ENCODE data around the gene MICU1. TPM values are rescaled to one million over a fixed set of nuclear protein-coding genes. Genes with fewer than 3 reads are reported as not detected.

The MICU1 gene
- polyA plus RNA-seq, 1 donor (not counting 4 experiments of a cell fraction or from before 2014, with no cell fraction given) = 19.4 TPM

GRCh38 chr10:72417971-72418370 is 207.9 kb downstream of the MICU1 start:
- Histone ChIP-seq H3K4me3 (ENCODE audit: control insufficient read depth in 2 of 3, extremely low read depth in 1 of 3, insufficient read depth in 2 of 3, low read depth in 1 of 3, low read length in 3 of 3) (no peak overlapping the region), H3K79me2 (ENCODE audit: control insufficient read depth, insufficient read depth, low read length) (no peaks in the 10 kb centered on the region), H2AFZ (ENCODE audit: control insufficient read depth, low read length) (no peak overlapping the region), H3K4me1 (ENCODE audit: control insufficient read depth, extremely low read depth, insufficient read depth, low read length) (no peaks in the 10 kb centered on the region), H3K27me3 (ENCODE audit: control insufficient read depth, extremely low read depth, insufficient read depth, low read length) (no peaks in the 10 kb centered on the region), H3K9ac (ENCODE audit: control insufficient read depth, extremely low read depth, insufficient read depth, low read length) (no peak overlapping the region), H3K9me3 (ENCODE audit: control insufficient read depth, low read depth, low read length) (no peaks in the 10 kb centered on the region), H3K9me1 (ENCODE audit: control insufficient read depth, extremely low read depth, insufficient read depth, low read length) (no peaks in the 10 kb centered on the region), H4K20me1 (ENCODE audit: control insufficient read depth, extremely low read depth, insufficient read depth, low read length) (no peaks in the 10 kb centered on the region), H3K27ac (ENCODE audit: control insufficient read depth, insufficient read depth, low read length) (no peak overlapping the region), H3K4me2 (ENCODE audit: control insufficient read depth, extremely low read depth, insufficient read depth, low read depth, low read length) (no peak overlapping the region), H3K36me3 (ENCODE audit: control insufficient read depth in 2 of 2, extremely low read depth in 1 of 2, insufficient read depth in 2 of 2, low read length in 2 of 2) (peaks cover 0 to 4% of the 10 kb centered on the region in 2 experiments)
- dilution Hi-C loops (cut with MboI; ENCODE audit: extremely low pct_ligation_motif_present, low sequenced_read_pairs) = no loop called here
- FAIRE-seq = no peak
- DNase-seq (ENCODE audit: low read depth, low spot score) = no peak
- TF ChIP-seq EZH2 (IDR thresholded peaks at IDR 0.05; ENCODE audit: low read length) = no peak
- TF ChIP-seq CTCF (optimal IDR thresholded peaks at IDR 0.05 in 1 of 3, IDR thresholded peaks at IDR 0.05 in 1 of 3, conservative IDR thresholded peaks at IDR 0.05 in 1 of 3; ENCODE audit: extremely low read depth in 1 of 3, insufficient read depth in 2 of 3, low read length in 3 of 3) = no peak

- Histone ChIP-seq H3K36me3 (ENCODE audit: control insufficient read depth in 2 of 2, extremely low read depth in 1 of 2, insufficient read depth in 2 of 2, low read length in 2 of 2) (peaks cover 0 to under 1% of the 10 kb centered on the region in 2 experiments), H3K9ac (ENCODE audit: control insufficient read depth, extremely low read depth, insufficient read depth, low read length) (no peak overlapping the region), H3K4me1 (ENCODE audit: control insufficient read depth, extremely low read depth, insufficient read depth, low read length) (no peaks in the 10 kb centered on the region), H3K27ac (ENCODE audit: control insufficient read depth, insufficient read depth, low read length) (no peak overlapping the region), H4K20me1 (ENCODE audit: control insufficient read depth, extremely low read depth, insufficient read depth, low read length) (no peaks in the 10 kb centered on the region), H2AFZ (ENCODE audit: control insufficient read depth, low read length) (no peak overlapping the region), H3K9me3 (ENCODE audit: control insufficient read depth, low read depth, low read length) (no peaks in the 10 kb centered on the region), H3K9me1 (ENCODE audit: control insufficient read depth, extremely low read depth, insufficient read depth, low read length) (no peaks in the 10 kb centered on the region), H3K4me3 (ENCODE audit: control insufficient read depth in 2 of 3, extremely low read depth in 1 of 3, insufficient read depth in 2 of 3, low read depth in 1 of 3, low read length in 3 of 3) (no peak overlapping the region), H3K27me3 (ENCODE audit: control insufficient read depth, extremely low read depth, insufficient read depth, low read length) (no peaks in the 10 kb centered on the region), H3K4me2 (ENCODE audit: control insufficient read depth, extremely low read depth, insufficient read depth, low read depth, low read length) (no peak overlapping the region), H3K79me2 (ENCODE audit: control insufficient read depth, insufficient read depth, low read length) (no peaks in the 10 kb centered on the region)
- dilution Hi-C loops (cut with MboI; ENCODE audit: extremely low pct_ligation_motif_present, low sequenced_read_pairs) = no loop called here
- no peak for FAIRE-seq
- no peak for DNase-seq (ENCODE audit: low read depth, low spot score)
- TF ChIP-seq CTCF (optimal IDR thresholded peaks at IDR 0.05 in 1 of 3, IDR thresholded peaks at IDR 0.05 in 1 of 3, conservative IDR thresholded peaks at IDR 0.05 in 1 of 3; ENCODE audit: extremely low read depth in 1 of 3, insufficient read depth in 2 of 3, low read length in 3 of 3) (no peak), EZH2 (IDR thresholded peaks at IDR 0.05; ENCODE audit: low read length) (no peak)
These were observed 209.2 kb downstream of the MICU1 start for GRCh38 chr10:72416661-72417060.

Data from keratinocyte (primary cell).